Karpas-422 (cell line): ENCODE measurements around the gene EBF3. TPM values are rescaled to one million over a fixed set of nuclear protein-coding genes. Genes with fewer than 3 reads are reported as not detected.

Experiments used
- DNase-seq: peaks from one replicate; pipeline ENCODE4 v3.0.0-alpha.2; 2015
- H2AFZ ChIP-seq: fragments of 200-600 bp; sonication (generic); 2 replicates; pipeline ENCODE4 v1.6.1; 2014; ENCODE audit warnings: antibody characterized with exemption, low read length, mixed read lengths
- H3K27ac ChIP-seq: fragments of 200-600 bp; sonication (generic); 2 replicates; pipeline ENCODE4 v1.5.1; 2014; ENCODE audit warnings: mild to moderate bottlenecking, low read length, moderate library complexity
- H3K27me3 ChIP-seq: fragments of 200-600 bp; sonication (generic); 2 replicates; pipeline ENCODE4 v1.6.1; 2014; ENCODE audit warnings: low read length, mixed read lengths
- H3K36me3 ChIP-seq: fragments of 200-600 bp; sonication (generic); 2 replicates; pipeline ENCODE4 v1.6.1; 2014; ENCODE audit warnings: low read length, mixed read lengths; ENCODE audit not compliant: insufficient read depth
- H3K4me1 ChIP-seq: fragments of 200-600 bp; sonication (generic); 2 replicates; pipeline ENCODE4 v1.6.1; 2014; ENCODE audit warnings: mild to moderate bottlenecking, low read length, mixed read lengths
- H3K4me2 ChIP-seq: fragments of 200-600 bp; sonication (generic); 2 replicates; pipeline ENCODE4 v1.6.1; 2014; ENCODE audit warnings: low read length, low read depth, mild to moderate bottlenecking; ENCODE audit not compliant: poor library complexity, severe bottlenecking
- H3K4me3 ChIP-seq: fragments of 200-600 bp; sonication (generic); 2 replicates; pipeline ENCODE4 v1.5.1; 2014; ENCODE audit warnings: mild to moderate bottlenecking, antibody characterized with exemption, low read length, mixed read lengths
- H3K79me2 ChIP-seq: fragments of 200-600 bp; sonication (generic); 2 replicates; pipeline ENCODE4 v1.6.1; 2014; ENCODE audit warnings: mild to moderate bottlenecking, low read length, mixed read lengths
- H3K9ac ChIP-seq: fragments of 200-600 bp; sonication (generic); 2 replicates; pipeline ENCODE4 v1.6.0; 2014; ENCODE audit warnings: low read length
- H3K9me2 ChIP-seq: fragments of 200-600 bp; sonication (generic), shearing (Covaris generic); replicated peaks from 2 replicates; pipeline ENCODE4 v1.6.0; 2014; ENCODE audit warnings: mild to moderate bottlenecking, low read length, moderate library complexity; ENCODE audit not compliant: insufficient read depth
- H3K9me3 ChIP-seq: fragments of 300-700, 200-600 bp; sonication (generic); 2 replicates; pipeline ENCODE4 v1.6.1; 2014; ENCODE audit warnings: low read length, mixed read lengths
- H4K20me1 ChIP-seq: fragments of 200-600 bp; sonication (generic); 2 replicates; pipeline ENCODE4 v1.6.1; 2014; ENCODE audit warnings: mild to moderate bottlenecking, antibody characterized with exemption, low read length, low read depth; ENCODE audit not compliant: insufficient read depth
- total RNA-seq: library from RNA; depleted of rRNA; stranded (reverse); fragments of >200 nt; shearing (Covaris generic); gene quantifications from 2 replicates; pipeline ENCODE4 v1.2.3, GENCODE V29; 2014; ENCODE audit warnings: low replicate concordance

Gene EBF3
- total RNA-seq, 1 experiment from 2014 or later: not detected

- Histone ChIP-seq H3K9me3 (no peaks in the 10 kb centered on the region), H3K4me3 (no peak overlapping the region), H3K36me3 (no peaks in the 10 kb centered on the region), H3K9ac (no peak overlapping the region), H3K9me2 (no peaks in the 10 kb centered on the region), H3K27me3 (no peaks in the 10 kb centered on the region), H3K4me2 (no peak overlapping the region), H4K20me1 (no peaks in the 10 kb centered on the region), H3K4me1 (no peaks in the 10 kb centered on the region), H3K79me2 (no peaks in the 10 kb centered on the region), H2AFZ (no peak overlapping the region), H3K27ac (no peak overlapping the region)
- no peak for DNase-seq
Observed at GRCh38 chr10:129886263-129886662, 77.8 kb downstream of the EBF3 start.

GRCh38 chr10:129885526-129885925 is 78.5 kb downstream of the EBF3 start:
- no peak for DNase-seq
- Histone ChIP-seq H3K27ac (no peak overlapping the region), H3K4me1 (no peaks in the 10 kb centered on the region), H3K9me2 (no peaks in the 10 kb centered on the region), H3K27me3 (no peaks in the 10 kb centered on the region), H3K9me3 (no peaks in the 10 kb centered on the region), H3K79me2 (no peaks in the 10 kb centered on the region), H3K9ac (no peak overlapping the region), H2AFZ (no peak overlapping the region), H4K20me1 (no peaks in the 10 kb centered on the region), H3K36me3 (no peaks in the 10 kb centered on the region), H3K4me2 (no peak overlapping the region), H3K4me3 (no peak overlapping the region)

- no peak for DNase-seq
- no peaks in the 10 kb centered on the region for H3K9me3 ChIP-seq
- H3K36me3 ChIP-seq: no peaks in the 10 kb centered on the region
- no peaks in the 10 kb centered on the region for H3K4me1 ChIP-seq
- no peak overlapping the region for H2AFZ ChIP-seq
- H3K9ac ChIP-seq: no peak overlapping the region
- H3K9me2 ChIP-seq: no peaks in the 10 kb centered on the region
- H3K4me2 ChIP-seq: no peak overlapping the region
- no peaks in the 10 kb centered on the region for H3K27me3 ChIP-seq
- no peak overlapping the region for H3K4me3 ChIP-seq
- no peaks in the 10 kb centered on the region for H3K79me2 ChIP-seq
- H3K27ac ChIP-seq: no peak overlapping the region
- no peaks in the 10 kb centered on the region for H4K20me1 ChIP-seq
Observed at GRCh38 chr10:129884398-129885078, 79.5 kb downstream of the EBF3 start.

- H2AFZ ChIP-seq: no peak overlapping the region
- no peaks in the 10 kb centered on the region for H3K4me1 ChIP-seq
- H3K4me2 ChIP-seq: no peak overlapping the region
- H3K4me3 ChIP-seq: no peak overlapping the region
- no peaks in the 10 kb centered on the region for H3K9me2 ChIP-seq
- H3K27ac ChIP-seq: no peak overlapping the region
- H3K9me3 ChIP-seq: no peaks in the 10 kb centered on the region
- H4K20me1 ChIP-seq: no peaks in the 10 kb centered on the region
- H3K27me3 ChIP-seq: no peaks in the 10 kb centered on the region
- H3K36me3 ChIP-seq: no peaks in the 10 kb centered on the region
- no peak overlapping the region for H3K9ac ChIP-seq
- H3K79me2 ChIP-seq: no peaks in the 10 kb centered on the region
- no peak for DNase-seq
Observed at GRCh38 chr10:129883626-129884397, 80.3 kb downstream of the EBF3 start.

GRCh38 chr10:129883029-129883428 is 81.0 kb downstream of the EBF3 start:
- DNase-seq: no peak
- Histone ChIP-seq H3K9me2 (no peaks in the 10 kb centered on the region), H3K4me2 (no peak overlapping the region), H2AFZ (no peak overlapping the region), H3K27ac (no peak overlapping the region), H3K4me1 (no peaks in the 10 kb centered on the region), H3K79me2 (no peaks in the 10 kb centered on the region), H3K4me3 (no peak overlapping the region), H4K20me1 (no peaks in the 10 kb centered on the region), H3K9ac (no peak overlapping the region), H3K36me3 (no peaks in the 10 kb centered on the region), H3K27me3 (no peaks in the 10 kb centered on the region), H3K9me3 (no peaks in the 10 kb centered on the region)

- Histone ChIP-seq H3K4me1 (no peaks in the 10 kb centered on the region), H3K4me2 (no peak overlapping the region), H4K20me1 (no peaks in the 10 kb centered on the region), H3K9me3 (no peaks in the 10 kb centered on the region), H2AFZ (no peak overlapping the region), H3K4me3 (no peak overlapping the region), H3K36me3 (no peaks in the 10 kb centered on the region), H3K27me3 (no peaks in the 10 kb centered on the region), H3K9ac (no peak overlapping the region), H3K79me2 (no peaks in the 10 kb centered on the region), H3K9me2 (no peaks in the 10 kb centered on the region), H3K27ac (no peak overlapping the region)
- no peak for DNase-seq
Observed at GRCh38 chr10:129882291-129883010, 81.6 kb downstream of the EBF3 start.

GRCh38 chr10:129881641-129882040 is 82.4 kb downstream of the EBF3 start:
- Histone ChIP-seq H3K27ac (no peak overlapping the region), H3K4me1 (no peaks in the 10 kb centered on the region), H4K20me1 (no peaks in the 10 kb centered on the region), H3K4me2 (no peak overlapping the region), H3K79me2 (no peaks in the 10 kb centered on the region), H2AFZ (no peak overlapping the region), H3K36me3 (no peaks in the 10 kb centered on the region), H3K9me3 (no peaks in the 10 kb centered on the region), H3K27me3 (no peaks in the 10 kb centered on the region), H3K4me3 (no peak overlapping the region), H3K9ac (no peak overlapping the region), H3K9me2 (no peaks in the 10 kb centered on the region)
- DNase-seq: no peak

GRCh38 chr10:129880191-129880870 is 83.7 kb downstream of the EBF3 start:
- Histone ChIP-seq H3K4me2 (no peak overlapping the region), H3K9me3 (no peaks in the 10 kb centered on the region), H3K27me3 (no peaks in the 10 kb centered on the region)

More at GRCh38 chr10:129880191-129880870, 83.7 kb downstream of the EBF3 start:
- Histone ChIP-seq H3K9me2 (no peaks in the 10 kb centered on the region), H3K36me3 (no peaks in the 10 kb centered on the region), H4K20me1 (no peaks in the 10 kb centered on the region), H2AFZ (no peak overlapping the region), H3K27ac (no peak overlapping the region), H3K4me3 (no peak overlapping the region), H3K79me2 (no peaks in the 10 kb centered on the region), H3K9ac (no peak overlapping the region), H3K4me1 (no peaks in the 10 kb centered on the region)
- no peak for DNase-seq
